CD4-positive, alpha-beta T cell treated with Interleukin-15 for 1 hour (primary cell): ENCODE measurements around the gene CADM1.
A peak's percentile ranks its signal among the peaks of the same experiment; 100 is the strongest.

Source experiments
- DNase-seq: peaks from one replicate; pipeline ENCODE4 v3.0.0-alpha.2; 2020

CADM1 gene

GRCh38 chr11:115272925-115273324, 231.3 kb downstream of the CADM1 start:
- DNase-seq = no peak

GRCh38 chr11:115271643-115272042, 232.6 kb downstream of the CADM1 start:
- no peak for DNase-seq

DNA sequence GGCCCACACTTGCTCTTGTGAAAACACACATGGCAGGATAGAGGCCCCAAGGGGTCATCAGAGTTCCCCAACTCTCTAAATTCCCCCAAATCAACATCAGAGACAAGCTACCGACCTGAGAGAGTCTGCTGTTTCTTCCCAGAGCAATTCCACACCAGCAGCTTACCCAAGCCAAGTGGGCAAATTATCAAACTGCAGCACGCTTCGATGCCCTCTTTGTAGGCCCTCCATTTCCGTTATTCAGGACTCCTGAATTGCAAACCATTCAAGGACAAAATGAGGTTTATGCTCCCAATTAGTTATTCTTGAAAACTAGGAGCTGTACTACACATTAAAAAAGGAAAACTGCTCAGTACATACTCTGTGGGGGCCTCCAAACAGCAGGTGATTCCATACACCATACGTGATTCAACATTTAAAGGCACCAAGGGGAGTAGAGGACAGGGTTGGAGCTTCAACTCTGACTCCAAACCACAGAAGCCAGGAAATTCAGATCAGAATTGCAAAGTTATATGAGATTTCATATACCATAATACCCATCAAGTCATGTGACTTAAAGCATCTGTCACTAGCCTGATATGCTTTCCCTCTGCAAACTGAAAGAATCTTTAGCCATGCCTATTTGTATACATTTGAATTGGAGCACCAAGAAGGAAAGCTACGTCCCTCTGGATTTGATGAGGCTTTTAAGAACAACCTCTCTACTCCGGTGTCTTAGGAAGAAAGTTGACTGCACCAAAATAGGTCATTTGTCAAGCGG, 234.8 kb downstream of the CADM1 start:
- DNase-seq = no peak

GRCh38 chr11:115267871-115268270, 236.3 kb downstream of the CADM1 start:
- no peak for DNase-seq

DNA sequence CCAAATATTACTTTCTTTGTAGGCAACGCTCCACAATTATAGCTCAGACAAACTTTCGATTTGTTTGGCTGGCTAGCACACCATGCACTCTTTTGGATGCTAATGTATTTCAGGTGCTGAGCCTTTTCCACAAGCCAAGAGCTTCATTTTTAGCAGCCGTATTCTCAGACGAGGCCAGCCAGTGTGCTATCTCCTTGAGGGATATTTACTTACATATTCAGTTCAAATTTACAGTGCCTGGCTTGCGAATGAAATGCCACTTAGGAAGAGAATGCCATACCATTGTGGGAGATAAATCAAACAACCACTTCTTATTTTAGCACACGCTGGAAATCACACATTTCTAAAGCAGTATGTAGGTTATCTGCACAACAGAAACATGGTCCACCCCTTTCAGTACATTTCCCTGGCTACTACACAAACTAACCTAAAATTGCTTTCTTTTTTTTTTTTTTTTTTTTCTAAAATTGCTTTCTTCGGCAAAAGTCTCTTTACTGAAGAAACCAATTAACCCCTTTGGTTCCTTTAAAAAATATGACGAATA, 236.9 kb downstream of the CADM1 start:
- no peak for DNase-seq

- DNase-seq = no peak
These were observed 238.1 kb downstream of the CADM1 start for GRCh38 chr11:115266066-115266639.

DNA sequence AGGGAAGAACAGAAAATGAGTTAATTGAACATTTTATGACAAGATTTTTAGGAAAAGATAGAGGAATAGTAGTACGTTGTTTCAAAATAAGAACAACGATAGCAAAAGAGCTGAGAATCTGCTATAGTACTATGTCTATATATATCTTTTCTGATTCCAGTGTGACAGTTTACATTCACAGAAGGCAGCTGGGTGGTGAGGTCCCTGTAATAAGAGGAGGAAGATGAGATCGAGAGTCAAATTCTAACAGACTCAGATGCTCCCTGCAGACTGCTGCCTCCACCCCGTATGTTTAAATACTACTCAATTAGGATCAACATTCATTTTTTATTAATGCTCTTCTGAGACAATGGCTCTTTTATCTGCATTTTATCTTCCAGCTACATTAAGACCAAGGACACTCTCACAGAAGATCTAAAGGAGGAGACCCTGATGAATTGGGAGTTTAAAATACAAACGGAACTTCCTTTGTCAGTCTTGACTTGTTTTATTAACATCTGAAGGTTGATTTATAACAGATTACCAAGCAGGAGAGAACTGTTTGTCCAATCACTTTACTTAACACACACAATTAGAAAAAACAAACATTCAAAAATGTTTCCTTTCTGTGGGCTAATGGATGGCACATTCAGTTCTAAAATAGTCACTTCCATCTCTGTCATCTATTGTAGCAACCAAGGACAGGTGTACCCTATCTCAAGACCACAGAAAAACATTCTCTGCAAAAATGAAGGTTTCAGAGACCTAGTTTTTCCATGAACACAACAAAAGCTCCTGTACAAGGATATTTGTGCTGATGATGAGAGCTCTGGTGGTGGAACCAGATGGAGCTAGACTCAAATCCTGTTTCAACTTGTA, 240.2 kb downstream of the CADM1 start:
- no peak for DNase-seq

- DNase-seq = no peak
These were observed 246.0 kb downstream of the CADM1 start for GRCh38 chr11:115258216-115258615.

GRCh38 chr11:115257678-115258077, 246.5 kb downstream of the CADM1 start:
- DNase-seq = no peak

DNA sequence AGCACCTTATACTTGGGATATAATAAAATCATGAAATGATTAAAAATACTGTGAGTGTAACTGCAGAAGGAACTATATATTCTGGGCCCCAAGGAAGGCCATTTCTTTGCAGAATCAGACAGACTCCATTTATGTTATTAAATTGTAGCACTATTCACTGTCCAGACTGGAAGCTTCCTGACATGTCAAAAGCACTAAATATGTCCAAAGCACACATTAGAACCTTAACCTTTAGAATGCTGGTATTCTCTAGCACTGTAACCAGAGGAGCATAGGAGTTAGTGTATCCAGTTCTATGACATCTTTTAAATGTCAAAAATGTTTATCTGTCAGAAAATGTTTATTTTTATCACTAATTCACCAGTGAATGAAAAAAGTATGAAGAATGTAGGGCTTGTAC, 246.9 kb downstream of the CADM1 start:
- DNase-seq = no peak

GRCh38 chr11:115256397-115257197, 247.6 kb downstream of the CADM1 start:
- DNase-seq = peak; percentile 20

GRCh38 chr11:115255006-115255762, 249.0 kb downstream of the CADM1 start:
- no peak for DNase-seq

DNA sequence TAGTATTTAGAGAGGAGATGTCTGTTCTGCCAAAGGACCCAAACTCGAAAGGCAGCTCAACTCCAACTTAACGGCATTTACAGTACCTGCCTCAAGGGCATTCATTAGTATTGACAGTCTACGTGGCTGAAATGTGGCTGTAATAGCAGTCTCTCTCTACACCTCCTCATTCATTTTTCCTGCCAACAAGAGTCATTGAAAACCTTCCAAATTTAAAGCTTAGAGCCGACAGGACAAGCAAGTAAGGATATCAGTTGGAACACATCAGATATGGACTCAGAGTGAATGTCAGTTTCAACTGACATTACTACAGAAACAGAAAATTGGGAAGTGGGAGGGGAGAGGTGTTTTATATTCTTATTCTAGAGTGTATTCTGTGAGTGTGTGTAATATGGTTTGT, 253.1 kb downstream of the CADM1 start:
- DNase-seq = no peak

- no peak for DNase-seq
These were observed 255.1 kb downstream of the CADM1 start for GRCh38 chr11:115249061-115249578.

- DNase-seq = no peak
These were observed 256.3 kb downstream of the CADM1 start for GRCh38 chr11:115247953-115248352.

GRCh38 chr11:115247361-115247760, 256.9 kb downstream of the CADM1 start:
- no peak for DNase-seq

DNA sequence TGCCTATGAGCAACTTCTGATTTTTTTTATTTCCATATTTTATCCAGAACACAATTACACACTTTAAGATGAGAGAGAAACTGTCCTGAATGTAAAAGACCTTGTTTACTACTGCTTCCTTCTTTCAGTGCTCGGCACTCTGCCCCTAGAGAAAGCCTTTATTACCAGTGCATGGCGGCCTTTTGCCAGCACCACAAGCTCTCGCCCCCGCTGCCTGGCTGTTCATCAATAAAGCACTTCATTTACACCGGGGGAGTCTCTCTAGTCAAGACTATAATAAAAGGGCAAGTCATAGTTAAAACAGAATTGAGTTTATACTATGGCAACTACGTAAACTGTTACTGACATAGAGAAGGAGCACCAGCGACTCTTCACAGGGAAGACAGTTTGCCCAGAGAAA, 259.5 kb downstream of the CADM1 start:
- DNase-seq = no peak

- DNase-seq = no peak
These were observed 259.9 kb downstream of the CADM1 start for GRCh38 chr11:115244296-115244695.

GRCh38 chr11:115242982-115243381, 261.2 kb downstream of the CADM1 start:
- no peak for DNase-seq

DNA sequence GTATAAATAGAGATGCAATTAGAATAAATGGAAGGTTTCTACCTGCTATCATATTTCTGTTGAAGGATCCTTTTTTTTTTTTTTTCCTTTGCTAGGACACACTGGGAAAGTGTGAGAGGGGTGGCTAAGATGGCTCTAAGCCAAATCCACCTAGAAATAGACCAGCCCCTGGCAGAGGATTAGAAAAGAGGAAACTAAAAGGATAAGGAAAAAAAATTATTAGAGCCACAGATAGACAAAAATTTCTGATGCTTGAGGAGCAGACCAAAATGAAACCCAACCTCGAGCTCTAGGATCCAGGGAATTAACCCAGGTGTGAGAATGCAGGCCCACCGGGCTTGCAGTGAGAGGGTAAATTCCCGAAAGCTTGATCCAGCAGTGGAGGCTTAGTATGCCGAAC, 262.3 kb downstream of the CADM1 start:
- no peak for DNase-seq

DNA sequence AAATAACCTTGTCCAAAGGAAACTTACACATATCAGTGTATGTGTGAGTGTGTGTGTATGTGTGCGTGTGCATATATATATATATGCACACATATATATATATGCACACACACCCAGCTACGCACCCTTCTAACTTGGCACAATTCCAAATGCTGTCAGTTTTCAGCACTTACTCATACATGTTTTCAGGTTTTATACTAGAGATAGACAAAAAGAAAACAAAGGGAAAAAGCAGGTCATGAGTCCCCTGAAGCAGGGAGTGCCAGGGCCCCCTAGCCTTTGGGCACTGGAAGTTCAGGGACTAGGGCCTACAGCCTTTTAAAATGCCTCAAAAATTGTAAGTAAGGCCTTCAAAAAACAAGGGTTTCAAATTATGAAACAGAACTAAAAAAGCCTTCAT, 265.4 kb downstream of the CADM1 start:
- no peak for DNase-seq

DNA sequence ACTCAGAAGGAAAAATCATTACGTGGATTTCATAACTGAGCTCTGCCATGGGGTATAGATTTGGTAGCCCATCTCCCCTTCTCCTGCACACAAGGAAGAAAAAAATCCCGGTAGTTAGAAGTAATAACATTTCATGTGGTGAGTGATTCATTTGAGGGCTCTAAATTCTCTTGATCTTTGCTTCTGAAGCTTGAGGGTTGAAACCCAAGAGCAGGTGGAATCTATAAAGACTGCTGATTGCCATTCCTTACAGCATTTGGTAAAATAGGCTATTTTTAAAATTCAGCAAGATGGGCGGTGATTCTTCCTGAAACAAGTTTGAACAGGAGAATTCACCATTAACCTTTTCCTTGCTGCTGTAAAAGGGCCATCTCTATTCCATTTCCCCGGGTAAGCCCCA, 266.1 kb downstream of the CADM1 start:
- DNase-seq = no peak
